ENCODE data around the gene NTN1.

The NTN1 gene

GRCh38 chr17:9253308-9253707 lies 232.0 kb downstream of the NTN1 start:
- H3K4me2 ChIP-seq (ENCODE audit: low read length), result no peak overlapping the region
- no CpG with 5 or more reads among the region's 3 CpGs for WGBS (ENCODE audit: extremely low coverage, insufficient coverage, insufficient read length)
- no peaks in the 10 kb centered on the region for H3K9me3 ChIP-seq (ENCODE audit: insufficient read depth, low read depth, low read length)
- no peaks in the 10 kb centered on the region for H3K27me3 ChIP-seq (ENCODE audit: insufficient read depth, low read length)
- H3K36me3 ChIP-seq (ENCODE audit: control insufficient read depth in 1 of 2, insufficient read depth in 2 of 2, low read length in 2 of 2), result no peaks in the 10 kb centered on the region
- no peak overlapping the region for H3K23ac ChIP-seq (ENCODE audit: low read length)
- H3K27ac ChIP-seq (ENCODE audit: low read depth, low read length), result no peak overlapping the region
- no peak overlapping the region for H2AK5ac ChIP-seq (ENCODE audit: low read length)
- H3K14ac ChIP-seq (ENCODE audit: low read length), result peak overlapping the region; percentile 17
- no peak overlapping the region for H2BK120ac ChIP-seq (ENCODE audit: insufficient read depth, low read length, poor library complexity)
- peaks cover under 1% of the 10 kb centered on the region in 2 experiments for H3K4me1 ChIP-seq (ENCODE audit: control insufficient read depth in 1 of 2, insufficient read depth in 2 of 2, low read length in 2 of 2)
- H3K18ac ChIP-seq (ENCODE audit: low read length), result no peak overlapping the region
- H3K79me1 ChIP-seq (ENCODE audit: low read length), result no peaks in the 10 kb centered on the region
- no peak overlapping the region for H2BK5ac ChIP-seq (ENCODE audit: low read depth, low read length, poor library complexity)
- no peak overlapping the region for H2BK12ac ChIP-seq (ENCODE audit: low read length)
- no peak overlapping the region for H3K4ac ChIP-seq (ENCODE audit: low read depth, low read length)
- H4K12ac ChIP-seq (ENCODE audit: low read depth, low read length), result no peak overlapping the region
- no peak overlapping the region for H3K9ac ChIP-seq (ENCODE audit: low read length)
- no peak overlapping the region for H4K91ac ChIP-seq (ENCODE audit: low read depth, low read length)
- no peak overlapping the region for H2AFZ ChIP-seq (ENCODE audit: insufficient read depth, low read length, poor library complexity)
- no peaks in the 10 kb centered on the region for H3K79me2 ChIP-seq (ENCODE audit: control insufficient read depth, insufficient read depth, low read length, poor library complexity)
- H3K4me3 ChIP-seq (ENCODE audit: low read depth, low read length), result no peak overlapping the region
- no peak for DNase-seq
- no peak overlapping the region for H4K8ac ChIP-seq (ENCODE audit: low read depth, low read length)

DNA sequence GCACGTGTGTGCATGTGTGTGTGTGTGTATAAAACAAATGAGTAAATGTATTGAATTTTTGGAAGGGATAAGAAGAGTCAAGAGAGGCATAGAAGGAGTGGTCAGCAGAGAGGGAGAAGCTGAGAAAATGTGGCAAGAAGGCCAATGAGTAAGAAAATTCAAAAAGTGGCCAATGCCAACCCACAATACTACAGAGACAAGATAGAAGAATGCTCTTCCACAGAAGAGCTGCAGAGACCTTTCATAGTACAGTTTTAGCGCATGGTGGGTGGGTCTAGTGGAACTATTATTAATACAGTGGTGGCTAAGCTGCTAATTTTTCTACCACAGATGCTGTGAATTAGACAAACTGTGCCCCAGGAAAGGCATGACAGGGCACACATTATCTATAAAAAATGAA lies 233.5 kb downstream of the NTN1 start:
- no CpG with 5 or more reads among the region's 2 CpGs for WGBS (ENCODE audit: extremely low coverage, insufficient coverage, insufficient read length)
- no peak overlapping the region for H3K27ac ChIP-seq (ENCODE audit: low read depth, low read length)
- H2BK12ac ChIP-seq (ENCODE audit: low read length), result no peak overlapping the region
- H4K12ac ChIP-seq (ENCODE audit: low read depth, low read length), result no peak overlapping the region
- no peak overlapping the region for H2AK5ac ChIP-seq (ENCODE audit: low read length)
- H3K4ac ChIP-seq (ENCODE audit: low read depth, low read length), result no peak overlapping the region
- H3K4me3 ChIP-seq (ENCODE audit: low read depth, low read length), result no peak overlapping the region
- no peak overlapping the region for H3K4me2 ChIP-seq (ENCODE audit: low read length)
- no peak for DNase-seq
- no peak overlapping the region for H3K18ac ChIP-seq (ENCODE audit: low read length)
- H3K79me1 ChIP-seq (ENCODE audit: low read length), result peaks cover 2% of the 10 kb centered on the region
- no peaks in the 10 kb centered on the region for H3K79me2 ChIP-seq (ENCODE audit: control insufficient read depth, insufficient read depth, low read length, poor library complexity)
- H2AFZ ChIP-seq (ENCODE audit: insufficient read depth, low read length, poor library complexity), result no peak overlapping the region
- H2BK120ac ChIP-seq (ENCODE audit: insufficient read depth, low read length, poor library complexity), result no peak overlapping the region
- no peak overlapping the region for H3K9ac ChIP-seq (ENCODE audit: low read length)
- no peak overlapping the region for H3K14ac ChIP-seq (ENCODE audit: low read length)
- no peaks in the 10 kb centered on the region for H3K9me3 ChIP-seq (ENCODE audit: insufficient read depth, low read depth, low read length)
- no peak overlapping the region for H4K91ac ChIP-seq (ENCODE audit: low read depth, low read length)
- no peaks in the 10 kb centered on the region for H3K36me3 ChIP-seq (ENCODE audit: control insufficient read depth in 1 of 2, insufficient read depth in 2 of 2, low read length in 2 of 2)
- H2BK5ac ChIP-seq (ENCODE audit: low read depth, low read length, poor library complexity), result no peak overlapping the region
- H4K8ac ChIP-seq (ENCODE audit: low read depth, low read length), result no peak overlapping the region
- H3K27me3 ChIP-seq (ENCODE audit: insufficient read depth, low read length), result no peaks in the 10 kb centered on the region
- H3K4me1 ChIP-seq (ENCODE audit: control insufficient read depth in 1 of 2, insufficient read depth in 2 of 2, low read length in 2 of 2), result peaks cover 7 to 11% of the 10 kb centered on the region in 2 experiments
- no peak overlapping the region for H3K23ac ChIP-seq (ENCODE audit: low read length)

DNA sequence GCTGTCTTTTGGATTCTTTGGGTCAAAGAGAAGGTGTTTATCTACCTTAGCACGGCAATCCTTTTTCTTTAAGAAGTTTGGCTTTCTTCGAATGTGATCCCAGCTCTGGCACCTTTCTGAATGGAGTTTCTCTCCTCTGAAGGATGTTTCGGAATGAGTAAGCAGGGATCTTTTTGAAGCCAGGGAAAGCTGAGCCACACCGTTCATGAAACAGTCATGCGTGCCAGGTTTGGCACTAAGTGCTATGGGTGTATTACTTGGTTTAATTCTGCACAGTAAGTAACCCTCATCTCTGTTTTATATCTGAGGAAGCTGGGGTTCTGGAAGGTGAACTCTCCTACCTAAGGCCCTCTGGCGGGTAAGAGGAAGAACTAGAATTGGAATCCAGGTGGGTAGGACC lies 234.5 kb downstream of the NTN1 start:
- Histone ChIP-seq H3K4ac (ENCODE audit: low read depth, low read length) (no peak overlapping the region), H3K79me1 (ENCODE audit: low read length) (peaks cover 2% of the 10 kb centered on the region), H3K4me1 (ENCODE audit: control insufficient read depth in 1 of 2, insufficient read depth in 2 of 2, low read length in 2 of 2) (peaks cover 7 to 14% of the 10 kb centered on the region in 2 experiments), H2BK120ac (ENCODE audit: insufficient read depth, low read length, poor library complexity) (no peak overlapping the region), H3K9me3 (ENCODE audit: insufficient read depth, low read depth, low read length) (no peaks in the 10 kb centered on the region), H3K4me3 (ENCODE audit: low read depth, low read length) (no peak overlapping the region), H4K12ac (ENCODE audit: low read depth, low read length) (no peak overlapping the region), H3K18ac (ENCODE audit: low read length) (no peak overlapping the region), H2AK5ac (ENCODE audit: low read length) (no peak overlapping the region), H3K36me3 (ENCODE audit: control insufficient read depth in 1 of 2, insufficient read depth in 2 of 2, low read length in 2 of 2) (no peaks in the 10 kb centered on the region), H2BK12ac (ENCODE audit: low read length) (no peak overlapping the region), H3K9ac (ENCODE audit: low read length) (no peak overlapping the region), H4K91ac (ENCODE audit: low read depth, low read length) (no peak overlapping the region), H4K8ac (ENCODE audit: low read depth, low read length) (no peak overlapping the region), H3K27me3 (ENCODE audit: insufficient read depth, low read length) (no peaks in the 10 kb centered on the region), H3K79me2 (ENCODE audit: control insufficient read depth, insufficient read depth, low read length, poor library complexity) (no peaks in the 10 kb centered on the region), H3K27ac (ENCODE audit: low read depth, low read length) (no peak overlapping the region), H2BK5ac (ENCODE audit: low read depth, low read length, poor library complexity) (no peak overlapping the region), H2AFZ (ENCODE audit: insufficient read depth, low read length, poor library complexity) (no peak overlapping the region), H3K14ac (ENCODE audit: low read length) (no peak overlapping the region), H3K4me2 (ENCODE audit: low read length) (no peak overlapping the region), H3K23ac (ENCODE audit: low read length) (no peak overlapping the region)
- DNase-seq, result peak; percentile 31 to 43
- WGBS (ENCODE audit: extremely low coverage, insufficient coverage, insufficient read length), result no CpG with 5 or more reads among the region's 6 CpGs

GRCh38 chr17:9256361-9256750 lies 235.0 kb downstream of the NTN1 start:
- no peak overlapping the region for H3K4me3 ChIP-seq (ENCODE audit: low read depth, low read length)
- H3K4ac ChIP-seq (ENCODE audit: low read depth, low read length), result no peak overlapping the region
- H3K9ac ChIP-seq (ENCODE audit: low read length), result no peak overlapping the region
- no peak overlapping the region for H2BK120ac ChIP-seq (ENCODE audit: insufficient read depth, low read length, poor library complexity)
- H2AFZ ChIP-seq (ENCODE audit: insufficient read depth, low read length, poor library complexity), result no peak overlapping the region
- H3K18ac ChIP-seq (ENCODE audit: low read length), result no peak overlapping the region
- H3K4me2 ChIP-seq (ENCODE audit: low read length), result no peak overlapping the region
- no peaks in the 10 kb centered on the region for H3K9me3 ChIP-seq (ENCODE audit: insufficient read depth, low read depth, low read length)
- H4K91ac ChIP-seq (ENCODE audit: low read depth, low read length), result no peak overlapping the region
- H2BK5ac ChIP-seq (ENCODE audit: low read depth, low read length, poor library complexity), result no peak overlapping the region
- peak; percentile 86 to 92 for DNase-seq
- no peak overlapping the region for H4K8ac ChIP-seq (ENCODE audit: low read depth, low read length)
- no peak overlapping the region for H3K14ac ChIP-seq (ENCODE audit: low read length)
- no peak overlapping the region for H3K23ac ChIP-seq (ENCODE audit: low read length)
- H4K12ac ChIP-seq (ENCODE audit: low read depth, low read length), result no peak overlapping the region
- H3K4me1 ChIP-seq (ENCODE audit: control insufficient read depth in 1 of 2, insufficient read depth in 2 of 2, low read length in 2 of 2), result peaks cover 7 to 16% of the 10 kb centered on the region in 2 experiments
- no peaks in the 10 kb centered on the region for H3K79me2 ChIP-seq (ENCODE audit: control insufficient read depth, insufficient read depth, low read length, poor library complexity)
- no peak overlapping the region for H2BK12ac ChIP-seq (ENCODE audit: low read length)
- H3K27ac ChIP-seq (ENCODE audit: low read depth, low read length), result no peak overlapping the region
- no peaks in the 10 kb centered on the region for H3K27me3 ChIP-seq (ENCODE audit: insufficient read depth, low read length)
- no CpG with 5 or more reads among the region's 6 CpGs for WGBS (ENCODE audit: extremely low coverage, insufficient coverage, insufficient read length)
- H3K36me3 ChIP-seq (ENCODE audit: control insufficient read depth in 1 of 2, insufficient read depth in 2 of 2, low read length in 2 of 2), result no peaks in the 10 kb centered on the region
- peaks cover 2% of the 10 kb centered on the region for H3K79me1 ChIP-seq (ENCODE audit: low read length)
- H2AK5ac ChIP-seq (ENCODE audit: low read length), result no peak overlapping the region
